Measurements from ENCODE around the gene SYT8. TPM values are rescaled to one million over a fixed set of nuclear protein-coding genes. Genes with fewer than 3 reads are reported as not detected.
A peak's percentile ranks its signal among the peaks of the same experiment; 100 is the strongest.

SYT8 gene
- total RNA-seq, 1 donor from 2014 or later, result not detected

GRCh38 chr11:1864831-1865665 lies 30.3 kb downstream of the SYT8 start:
- DNase-seq, result peak; percentile 43
- TF ChIP-seq CTCF (IDR thresholded peaks at IDR 0.05; ENCODE audit: borderline replicate concordance), result no peak
- no peaks in the 10 kb centered on the region for H3K36me3 ChIP-seq
- H3K4me1 ChIP-seq, result peaks cover 63% of the 10 kb centered on the region
- peak overlapping the region; percentile 64 for H3K4me3 ChIP-seq
- intact Hi-C loops (cut with micrococcal nuclease), result no loop called here
- peaks cover 23% of the 10 kb centered on the region for H3K27me3 ChIP-seq (ENCODE audit: low read depth)
- no peaks in the 10 kb centered on the region for H3K9me3 ChIP-seq (replicated peaks)
- peak overlapping the region; percentile 89 for H3K27ac ChIP-seq (replicated peaks)

DNA sequence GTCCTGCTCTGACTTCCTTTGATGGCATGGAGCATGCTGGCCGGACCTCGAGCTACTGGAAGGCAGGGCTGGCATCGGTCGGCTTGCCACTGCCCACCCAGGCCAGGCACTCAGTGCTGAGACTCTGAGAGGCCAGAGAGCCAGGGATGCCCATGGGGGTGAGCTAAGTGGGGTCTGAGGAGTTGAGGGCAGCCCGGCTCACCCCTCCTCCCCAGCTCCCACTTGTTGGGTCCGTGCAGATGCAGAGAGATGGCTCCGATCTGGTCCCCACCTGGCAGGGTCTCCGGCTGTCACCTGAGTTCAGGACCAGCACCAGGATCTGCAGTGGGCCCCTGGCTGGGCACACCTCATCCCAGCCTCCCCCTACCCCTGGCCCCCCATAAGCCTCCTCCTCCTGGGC lies 31.4 kb downstream of the SYT8 start:
- Histone ChIP-seq H3K9me3 (replicated peaks) (no peaks in the 10 kb centered on the region), H3K27ac (replicated peaks) (peak overlapping the region; percentile 89), H3K36me3 (no peaks in the 10 kb centered on the region), H3K4me1 (peaks cover 74% of the 10 kb centered on the region), H3K4me3 (peak overlapping the region; percentile 64), H3K27me3 (ENCODE audit: low read depth) (peaks cover 34% of the 10 kb centered on the region)
- DNase-seq, result peak; percentile 14
- TF ChIP-seq CTCF (IDR thresholded peaks at IDR 0.05; ENCODE audit: borderline replicate concordance), result no peak
- intact Hi-C loops (cut with micrococcal nuclease), result no loop called here

DNA sequence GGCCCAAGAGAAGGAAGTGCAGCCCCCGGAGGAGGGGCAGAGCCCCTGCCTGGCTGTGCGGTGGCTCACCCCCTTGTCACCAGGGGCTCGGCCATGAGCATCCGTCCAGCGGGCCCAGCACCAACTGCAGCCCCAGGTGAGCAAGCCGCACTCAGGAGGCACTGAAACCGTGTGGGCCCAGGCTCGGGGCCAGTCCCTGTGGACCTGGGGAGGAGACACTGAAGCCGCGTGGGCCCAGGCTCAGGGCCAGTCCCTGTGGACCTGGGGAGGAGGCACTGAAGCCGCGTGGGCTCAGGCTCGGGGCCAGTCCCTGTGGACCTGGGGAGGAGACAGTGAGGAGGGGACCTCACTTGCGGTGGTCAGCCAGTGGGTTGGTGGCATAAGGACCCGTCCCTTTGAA lies 32.0 kb downstream of the SYT8 start:
- peak; percentile 13 for DNase-seq
- H3K36me3 ChIP-seq, result no peaks in the 10 kb centered on the region
- H3K9me3 ChIP-seq (replicated peaks), result no peaks in the 10 kb centered on the region
- peak overlapping the region; percentile 89 for H3K27ac ChIP-seq (replicated peaks)
- intact Hi-C loops (cut with micrococcal nuclease), result no loop called here
- H3K27me3 ChIP-seq (ENCODE audit: low read depth), result peaks cover 37% of the 10 kb centered on the region
- no peak for TF ChIP-seq CTCF (IDR thresholded peaks at IDR 0.05; ENCODE audit: borderline replicate concordance)
- peaks cover 74% of the 10 kb centered on the region for H3K4me1 ChIP-seq
- H3K4me3 ChIP-seq, result peak overlapping the region; percentile 64

GRCh38 chr11:1867381-1867780 lies 32.6 kb downstream of the SYT8 start:
- H3K4me3 ChIP-seq, result peak overlapping the region; percentile 64
- DNase-seq, result peak; percentile 13
- H3K27me3 ChIP-seq (ENCODE audit: low read depth), result peaks cover 37% of the 10 kb centered on the region
- TF ChIP-seq CTCF (IDR thresholded peaks at IDR 0.05; ENCODE audit: borderline replicate concordance), result no peak
- peaks cover 74% of the 10 kb centered on the region for H3K4me1 ChIP-seq
- H3K36me3 ChIP-seq, result no peaks in the 10 kb centered on the region
- H3K27ac ChIP-seq (replicated peaks), result peak overlapping the region; percentile 89
- H3K9me3 ChIP-seq (replicated peaks), result no peaks in the 10 kb centered on the region
- intact Hi-C loops (cut with micrococcal nuclease), result no loop called here

- no peaks in the 10 kb centered on the region for H3K36me3 ChIP-seq
- intact Hi-C loops (cut with micrococcal nuclease), result no loop called here
- peak overlapping the region; percentile 64 for H3K4me3 ChIP-seq
- H3K9me3 ChIP-seq (replicated peaks), result no peaks in the 10 kb centered on the region
- peak overlapping the region; percentile 89 for H3K27ac ChIP-seq (replicated peaks)
- peak; percentile 15 for DNase-seq
- H3K27me3 ChIP-seq (ENCODE audit: low read depth), result peaks cover 37% of the 10 kb centered on the region
- H3K4me1 ChIP-seq, result peaks cover 68% of the 10 kb centered on the region
- no peak for TF ChIP-seq CTCF (IDR thresholded peaks at IDR 0.05; ENCODE audit: borderline replicate concordance)
Observed at GRCh38 chr11:1868056-1868635, 33.4 kb downstream of the SYT8 start.

Data from left ventricle myocardium inferior (tissue), 1 donor.